Measurements from ENCODE around the gene TMEM94.
"Not testable (repeated sequence)": the region's sequence is repeated elsewhere in the genome, so short reads cannot be mapped to it uniquely, and the experiment has no call there.

The TMEM94 gene

DNA sequence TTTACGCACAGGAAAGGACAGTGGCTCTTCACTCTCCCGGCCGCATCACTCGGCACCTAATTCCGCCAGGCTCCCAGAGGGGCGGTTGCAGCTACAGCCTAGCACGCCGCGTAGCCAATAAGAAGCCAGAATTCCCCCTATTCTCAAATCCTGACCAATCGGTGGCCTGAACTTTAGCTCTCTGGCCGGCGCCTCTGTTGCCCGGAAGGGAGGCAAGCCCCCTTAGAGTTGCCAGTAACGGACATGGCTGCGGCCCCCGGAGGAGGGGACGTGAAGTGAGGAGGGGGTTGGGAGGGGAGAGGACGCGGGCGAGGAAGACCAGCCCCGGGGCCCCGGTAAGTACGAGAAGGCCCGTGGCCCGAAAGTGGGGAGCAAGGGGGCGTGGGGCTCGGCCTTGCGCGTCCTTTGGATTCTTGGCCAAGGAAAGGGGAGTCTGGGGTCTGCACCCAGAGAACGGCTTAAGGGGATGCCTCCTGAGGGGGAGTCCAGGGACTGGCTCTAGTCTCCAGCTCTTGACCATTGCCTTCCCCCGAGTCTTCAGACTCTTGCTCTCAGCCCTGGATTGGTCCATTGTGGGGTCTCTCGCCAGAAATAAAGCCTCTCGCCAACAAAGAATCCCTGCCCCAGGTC is at the start of gene TMEM94:
Gene TMEM94, plus strand, starts transcription at position 219 of the 630 bp plus-strand sequence. CDS start 15,271 bp downstream, outside the sequence.
- peak; percentile 87 for DNase-seq

DNA sequence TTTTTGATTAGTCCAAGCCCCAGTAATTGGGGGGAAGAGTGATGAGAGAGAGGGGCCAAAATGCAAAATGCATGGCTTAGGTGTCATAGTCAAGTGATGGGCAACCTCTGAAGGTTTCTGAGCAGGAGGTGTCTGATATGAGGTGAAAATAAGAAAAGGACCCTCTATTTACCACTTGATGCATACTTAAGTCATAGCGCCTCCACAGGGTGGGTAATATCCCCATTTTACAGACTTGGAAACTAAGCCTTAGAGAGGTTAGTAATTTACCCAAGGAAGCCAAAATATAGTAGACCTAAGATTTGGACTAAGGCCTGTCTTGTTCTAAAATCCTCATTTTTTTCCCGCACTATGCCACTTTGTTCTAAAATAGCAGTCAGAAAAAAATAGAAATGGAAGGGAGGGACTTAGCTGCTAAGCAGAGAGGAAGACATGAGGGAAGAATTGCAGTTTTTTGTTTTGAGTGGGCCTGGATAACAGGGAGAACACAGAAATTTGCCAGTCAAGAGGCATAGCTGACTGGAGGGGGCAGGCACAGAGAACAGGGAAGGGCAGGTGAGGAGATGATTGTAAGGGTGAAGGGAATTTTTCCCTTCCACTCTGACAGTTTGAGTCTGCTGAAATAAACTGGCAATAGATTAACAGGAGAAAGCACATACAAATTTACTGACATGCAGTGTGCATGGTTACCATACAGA is 48.6 kb upstream of the TMEM94 start:
- DNase-seq: no peak

DNA sequence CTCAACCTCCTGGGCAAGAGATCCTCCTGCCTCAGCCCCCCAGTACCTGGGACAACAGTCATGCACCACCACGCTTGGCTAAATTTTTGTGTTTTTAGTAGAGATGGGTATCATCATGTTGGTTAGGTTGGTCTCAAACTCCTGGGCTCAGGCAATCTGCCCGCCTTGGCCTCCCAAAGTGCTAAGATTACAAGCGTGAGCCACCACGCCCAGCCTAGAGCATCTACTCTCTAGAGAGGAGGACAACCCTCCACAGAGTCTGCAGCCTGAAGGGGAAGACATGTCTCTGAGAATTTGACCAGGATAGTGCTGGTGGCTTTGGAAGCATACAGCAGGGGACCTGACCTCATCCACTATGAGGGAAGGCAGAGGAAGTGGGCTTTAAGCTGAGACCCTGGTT is 46.3 kb upstream of the TMEM94 start:
- DNase-seq: no peak

DNA sequence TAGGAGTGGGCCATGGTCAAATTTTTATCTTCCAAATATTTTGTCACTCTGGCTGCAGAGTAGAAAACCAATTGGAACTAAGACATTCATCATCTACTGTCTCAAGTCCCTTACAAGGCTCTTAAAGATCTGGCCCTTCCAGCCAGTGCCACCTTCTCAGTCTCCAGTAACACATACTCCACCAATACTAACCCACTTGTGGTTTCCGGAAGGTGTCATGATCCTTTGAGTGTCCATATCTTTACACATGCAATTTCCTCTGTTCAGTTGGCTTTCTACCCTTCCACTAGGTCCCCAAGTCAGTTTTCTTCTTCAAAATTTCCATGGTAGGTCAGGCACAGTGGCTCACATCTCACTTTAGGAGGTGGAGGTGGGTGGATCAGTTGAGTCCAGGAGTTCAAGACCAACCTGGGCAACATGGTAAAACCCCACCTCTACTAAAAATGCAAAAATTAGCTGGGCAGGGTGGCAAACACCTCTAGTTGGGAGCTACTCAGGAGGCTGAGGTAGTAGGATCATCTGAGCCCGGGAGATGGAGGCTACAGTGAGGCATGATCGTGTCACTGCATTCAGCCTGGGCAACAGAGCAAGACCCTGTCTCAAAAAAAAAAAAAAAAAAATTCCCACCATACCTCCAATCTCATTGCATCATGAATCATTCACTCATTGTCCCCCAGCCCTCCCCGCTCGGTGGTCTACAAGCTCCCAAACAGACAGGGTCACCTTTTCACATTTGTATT is 44.9 kb upstream of the TMEM94 start:
- DNase-seq: no peak

DNA sequence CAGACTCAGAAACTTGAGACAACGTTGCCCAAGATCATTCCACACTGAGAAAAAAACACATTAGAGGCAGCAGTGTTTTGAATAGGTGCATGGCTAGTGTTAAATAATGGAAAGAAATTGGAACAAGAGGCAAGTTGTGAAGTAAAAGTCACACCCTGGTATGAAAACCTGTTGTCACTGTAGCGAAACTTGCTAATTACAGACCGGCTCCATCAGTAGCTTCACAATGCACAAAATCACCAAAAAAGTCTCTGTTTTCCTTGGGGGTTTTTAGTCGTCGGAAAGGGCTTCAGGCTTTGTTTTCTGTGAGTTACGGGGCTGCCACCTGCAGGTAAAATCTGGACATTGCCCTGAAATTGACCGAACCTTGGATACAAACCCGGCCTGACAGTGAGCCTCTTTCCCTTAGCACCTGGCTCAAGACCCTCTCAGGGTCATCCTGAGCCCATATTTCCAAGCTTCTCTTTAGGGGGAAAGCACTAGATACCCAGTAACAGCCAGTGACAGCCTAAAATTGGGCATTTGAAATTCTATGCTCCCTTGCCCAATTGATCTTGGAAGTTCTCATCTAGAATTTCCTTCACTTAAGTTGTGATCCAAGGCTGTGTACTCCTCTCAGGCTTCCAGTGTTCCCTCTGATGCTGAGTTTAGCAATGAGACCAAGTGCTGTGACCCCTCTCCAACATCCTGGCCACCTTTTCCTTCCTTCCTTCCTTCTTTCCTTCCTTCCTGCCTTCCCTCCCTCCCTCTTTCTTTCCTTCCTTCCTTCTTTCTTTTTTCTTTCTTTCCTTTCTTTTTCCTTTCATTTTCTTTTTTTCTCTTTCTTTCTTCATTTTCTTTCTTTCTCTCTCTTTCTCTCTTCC is 43.7 kb upstream of the TMEM94 start:
- DNase-seq: peak; percentile 52

DNA sequence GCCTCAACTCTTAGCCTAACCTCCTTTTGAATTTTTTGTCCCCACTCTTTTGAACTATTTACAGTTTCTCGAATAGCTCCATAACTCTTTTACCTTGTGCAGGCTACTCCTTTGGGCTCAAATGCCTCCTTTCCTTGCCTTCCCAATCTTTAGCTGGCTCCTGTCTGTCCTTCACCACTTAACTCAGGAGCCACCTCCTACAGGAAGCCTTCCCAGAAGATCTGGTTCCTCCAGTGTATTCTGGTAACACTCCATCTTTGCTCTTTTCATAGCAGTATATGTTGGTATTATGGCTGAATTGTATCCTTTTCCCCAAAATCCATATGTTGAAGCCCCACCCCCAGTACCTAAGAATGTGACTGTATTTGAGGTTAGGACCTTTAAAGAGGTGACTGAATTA is 41.9 kb upstream of the TMEM94 start:
- DNase-seq: no peak

DNA sequence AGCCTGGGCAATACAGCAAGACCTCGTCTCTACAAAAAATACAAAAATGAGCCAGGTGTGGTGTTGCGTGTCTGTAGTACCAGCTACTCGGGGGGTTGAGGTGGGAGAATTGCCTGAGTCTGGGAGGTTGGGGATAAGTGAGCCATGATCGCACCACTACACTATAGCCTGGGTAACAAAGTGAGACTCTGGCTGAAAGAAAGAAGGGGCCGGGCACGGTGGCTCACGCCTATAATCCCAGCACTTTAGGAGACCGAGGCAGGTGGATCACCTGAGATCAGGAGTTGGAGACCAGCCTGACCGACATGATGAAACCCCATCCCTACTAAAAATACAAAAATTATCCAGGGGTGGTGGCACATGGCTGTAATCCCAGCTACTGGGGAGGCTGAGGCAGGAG is 40.4 kb upstream of the TMEM94 start:
- DNase-seq: no peak

DNA sequence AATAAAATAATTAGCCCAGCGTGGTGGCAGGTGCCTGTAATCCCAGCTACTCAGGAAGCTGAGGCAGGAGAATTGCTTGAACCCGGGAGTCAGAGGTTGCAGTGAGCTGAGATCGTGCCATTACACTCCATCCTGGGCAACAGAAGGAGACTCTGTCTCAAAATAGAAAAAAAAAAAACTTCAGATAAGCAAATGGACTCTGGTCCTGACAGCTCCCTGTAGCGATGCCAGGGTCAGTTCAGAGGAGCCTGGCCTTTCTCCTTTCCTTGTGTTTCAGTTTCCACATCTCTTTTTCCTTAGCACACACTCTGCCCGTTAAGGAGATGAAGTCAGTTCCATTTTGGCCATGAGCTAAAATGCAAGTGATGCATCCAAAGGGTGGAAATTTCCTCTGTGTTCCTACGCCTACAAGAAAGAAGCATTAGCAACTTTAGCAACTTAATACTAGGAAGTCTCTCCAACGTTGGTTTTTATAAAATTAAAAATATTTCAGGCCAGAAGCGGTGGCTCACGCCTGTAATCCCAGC is 39.3 kb upstream of the TMEM94 start:
- DNase-seq: no peak

DNA sequence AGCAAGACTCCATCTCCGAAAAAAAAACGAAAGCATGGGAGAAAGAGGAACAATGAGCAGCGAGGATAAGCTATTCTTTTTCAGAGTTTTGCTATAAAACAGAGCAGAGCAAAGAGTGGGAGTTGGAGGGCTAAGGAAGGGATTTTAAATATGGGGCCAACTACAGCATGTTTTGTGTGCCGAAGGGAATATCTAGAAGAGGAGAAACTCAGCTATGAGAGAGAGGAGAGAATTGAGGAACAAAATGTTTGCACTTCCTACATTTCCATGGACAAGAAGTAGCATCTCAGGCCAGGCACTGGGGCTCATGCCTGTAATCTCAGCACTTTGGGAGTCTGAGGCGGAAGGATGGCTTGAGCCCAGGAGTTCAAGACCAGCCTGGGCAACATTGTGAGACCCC is 37.9 kb upstream of the TMEM94 start:
- DNase-seq: no peak

DNA sequence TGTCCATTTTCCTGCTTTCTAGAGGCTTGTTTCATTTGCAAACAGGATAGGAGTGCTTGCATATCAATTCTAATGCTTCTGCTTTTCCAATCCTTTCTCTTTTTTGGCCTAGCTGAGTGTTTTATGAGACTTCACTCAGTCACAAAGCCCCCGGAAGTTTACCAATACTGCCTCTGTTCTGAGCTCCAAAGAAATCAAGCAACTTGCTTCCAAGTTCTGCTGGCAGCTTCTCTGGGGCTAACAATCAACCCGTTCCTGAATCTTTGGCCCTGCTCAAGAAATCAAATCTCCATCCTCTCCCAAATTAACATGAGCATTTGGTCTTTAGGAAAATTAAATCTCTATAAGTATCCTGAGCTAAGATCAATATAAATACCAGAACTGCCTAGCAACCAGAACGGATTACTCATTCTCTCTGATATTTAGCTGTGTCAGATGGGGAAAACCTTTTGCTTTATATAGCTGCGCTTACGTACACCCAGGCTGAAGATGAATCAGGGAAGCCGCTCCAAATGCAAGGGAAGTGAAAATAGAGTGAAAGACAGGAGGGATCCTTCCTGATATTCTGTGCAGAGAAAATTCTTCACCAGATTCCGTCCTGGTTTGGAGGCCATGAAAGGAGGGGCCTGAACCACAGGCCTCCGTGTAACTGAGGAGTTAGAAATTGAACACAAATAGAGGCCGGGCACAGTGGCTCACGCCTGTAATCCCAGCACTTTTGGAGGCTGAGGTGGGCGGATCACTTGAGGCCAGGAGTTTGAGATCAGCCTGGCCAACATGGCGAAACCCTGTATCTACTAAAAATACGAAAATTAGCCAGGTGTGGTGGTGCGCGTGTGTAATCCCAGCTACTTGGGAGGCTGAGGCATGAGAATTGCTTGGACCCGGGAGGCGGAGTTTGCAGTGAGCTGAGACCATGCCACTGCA is 27.6 kb upstream of the TMEM94 start:
- DNase-seq: no peak

DNA sequence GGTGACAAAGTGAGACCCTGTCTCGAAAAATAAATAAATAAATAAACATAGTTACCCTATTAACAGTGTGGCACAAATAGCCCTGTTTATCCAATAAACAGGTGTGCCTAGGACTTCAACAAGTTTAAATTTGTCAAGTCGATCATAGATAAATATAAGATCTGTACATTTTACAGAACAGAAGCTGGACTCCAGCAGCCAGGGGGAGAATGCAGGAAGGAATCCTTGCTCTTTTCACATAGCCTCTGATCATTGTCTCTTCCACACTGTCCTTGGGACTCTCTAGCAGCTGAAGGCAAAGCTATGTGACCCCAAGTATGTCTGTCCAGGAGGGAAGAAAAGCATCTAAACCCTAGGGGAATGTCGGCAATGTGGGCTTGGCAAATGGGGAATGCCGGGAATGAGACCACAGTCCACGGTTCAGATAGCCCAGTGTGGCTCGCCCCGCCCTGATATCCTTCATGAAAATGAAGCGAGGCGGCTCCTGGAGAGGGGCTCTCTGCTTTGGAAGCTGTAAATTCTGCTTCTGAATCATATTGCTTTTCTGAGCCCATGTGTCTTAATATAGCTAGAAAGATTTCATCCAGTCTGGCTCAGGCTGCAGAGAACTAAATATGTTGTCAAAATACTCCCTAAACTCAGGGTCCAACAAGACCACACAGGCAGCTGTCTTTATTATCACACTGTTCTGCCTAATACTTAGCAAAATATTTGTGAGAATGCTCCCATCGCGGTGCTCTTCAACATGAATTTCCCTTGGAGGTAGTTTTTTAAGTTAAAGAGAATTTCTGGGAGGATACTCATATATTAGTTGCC is 26.1 kb upstream of the TMEM94 start:
- no peak for DNase-seq

DNA sequence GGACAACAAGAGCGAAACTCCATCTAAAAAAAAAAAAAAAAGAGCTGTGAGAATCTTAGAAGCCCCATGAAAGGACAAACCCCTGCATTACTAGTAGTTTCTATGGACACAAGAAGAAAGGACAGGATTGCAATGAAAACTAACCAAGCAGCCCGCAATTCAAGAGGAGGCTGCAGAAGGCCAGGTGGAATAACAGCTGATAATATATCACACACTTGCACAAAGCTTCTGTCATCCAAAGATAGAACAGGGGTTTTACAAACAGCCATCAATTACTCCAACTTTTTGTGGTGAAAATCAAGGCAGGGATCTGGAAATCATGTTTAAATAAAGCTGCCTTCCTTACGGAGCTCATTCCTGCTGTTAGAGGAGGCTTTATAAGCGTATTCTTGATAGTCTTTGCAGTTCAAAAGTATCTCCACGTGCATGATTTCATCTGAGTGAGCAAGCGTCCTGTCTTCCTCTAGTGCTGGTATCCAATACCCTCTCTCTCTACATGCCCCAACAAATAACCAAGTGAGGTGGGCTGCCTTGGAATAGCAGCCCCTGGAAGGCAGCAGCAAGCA is 23.1 kb upstream of the TMEM94 start:
- DNase-seq: no peak

DNA sequence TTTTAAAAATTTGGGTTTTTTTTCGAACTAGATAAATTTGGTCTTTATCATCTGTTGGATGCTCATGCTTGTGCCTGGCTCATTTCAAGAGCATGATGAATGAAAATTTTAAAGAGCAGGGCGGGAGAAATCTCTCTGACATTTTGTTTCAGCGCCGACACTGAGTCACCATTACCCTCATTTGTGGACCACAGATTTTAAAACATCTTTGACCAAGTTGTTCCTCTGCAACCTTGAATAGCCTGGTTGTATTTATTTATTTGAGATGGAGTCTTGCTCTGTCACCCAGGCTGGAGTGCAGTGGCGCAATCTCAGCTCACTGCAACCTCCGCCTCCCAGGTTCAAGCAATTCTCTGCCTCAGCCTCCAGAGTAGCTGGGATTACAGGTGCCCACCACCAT is 22.0 kb upstream of the TMEM94 start:
- DNase-seq: not testable (repeated sequence)

DNA sequence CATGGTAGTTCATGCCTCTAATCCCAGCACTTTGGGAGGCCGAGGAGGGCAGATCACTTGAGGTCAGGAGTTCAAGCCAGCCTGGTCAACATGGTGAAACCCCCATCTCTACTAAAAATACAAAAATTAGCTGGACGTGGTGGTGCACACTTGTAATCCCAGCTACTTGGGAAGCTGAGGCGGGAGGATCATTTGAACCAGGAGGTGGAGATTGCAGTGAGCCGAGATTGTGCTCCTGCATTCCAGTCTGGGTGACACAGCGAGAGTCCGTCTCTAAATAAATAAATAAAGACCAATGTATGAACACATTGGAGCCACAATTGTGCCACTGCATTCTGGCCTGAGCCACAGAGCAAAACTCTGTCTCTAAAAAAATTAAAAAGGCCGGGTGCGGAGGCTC is 19.0 kb upstream of the TMEM94 start:
- not testable (repeated sequence) for DNase-seq

DNA sequence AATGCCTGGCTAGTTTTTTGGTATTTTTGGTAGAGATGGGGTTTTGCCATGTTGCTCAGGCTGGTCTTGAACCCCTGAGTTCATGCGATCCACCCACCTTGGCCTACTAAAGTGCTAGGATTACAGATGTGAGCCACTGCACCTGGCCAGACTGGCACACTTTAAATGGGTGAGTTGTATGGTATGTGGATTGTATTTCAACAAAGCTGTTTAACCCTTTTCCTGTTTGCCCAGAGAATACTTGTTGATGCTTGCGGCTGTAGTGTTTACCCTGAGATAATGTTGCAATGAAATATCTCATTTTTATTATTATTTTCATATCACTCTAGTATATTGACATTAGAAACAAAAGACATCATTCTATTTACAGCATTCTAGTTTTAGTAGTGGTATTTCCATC is 17.1 kb upstream of the TMEM94 start:
- DNase-seq: no peak

DNA sequence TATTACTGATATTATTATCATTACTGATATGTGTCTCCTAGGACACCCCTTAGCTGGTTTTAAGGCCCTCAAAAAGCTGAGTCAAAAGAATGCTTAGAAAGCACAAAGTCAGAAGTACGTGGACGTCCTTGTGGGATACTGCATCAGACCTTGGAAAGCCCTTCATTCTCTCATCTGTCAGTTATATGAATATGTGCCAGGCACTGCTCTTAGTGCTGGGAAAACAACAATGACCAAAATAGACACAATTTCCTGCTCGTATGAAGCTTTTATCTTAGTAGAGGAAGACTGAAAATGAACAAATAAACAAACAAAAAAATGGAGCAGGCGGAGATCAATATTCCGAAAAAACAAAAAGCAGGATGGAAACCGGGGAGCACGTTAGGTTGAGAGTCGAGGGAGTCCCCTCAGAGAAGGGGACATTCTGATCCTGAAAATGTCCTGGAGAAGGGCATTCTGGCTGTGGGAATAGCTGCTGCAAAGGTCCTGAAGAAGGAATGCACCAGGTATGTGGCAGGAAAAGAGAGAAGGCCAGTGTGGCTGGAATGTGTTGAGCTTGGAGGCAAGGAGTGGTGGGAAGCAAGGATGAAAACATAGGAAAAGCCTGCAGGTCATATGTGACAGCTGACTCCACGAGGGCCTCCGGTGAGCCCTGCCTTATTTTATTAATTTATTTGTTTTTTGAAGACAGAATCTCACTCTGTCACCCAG is 15.5 kb upstream of the TMEM94 start:
- DNase-seq: no peak

DNA sequence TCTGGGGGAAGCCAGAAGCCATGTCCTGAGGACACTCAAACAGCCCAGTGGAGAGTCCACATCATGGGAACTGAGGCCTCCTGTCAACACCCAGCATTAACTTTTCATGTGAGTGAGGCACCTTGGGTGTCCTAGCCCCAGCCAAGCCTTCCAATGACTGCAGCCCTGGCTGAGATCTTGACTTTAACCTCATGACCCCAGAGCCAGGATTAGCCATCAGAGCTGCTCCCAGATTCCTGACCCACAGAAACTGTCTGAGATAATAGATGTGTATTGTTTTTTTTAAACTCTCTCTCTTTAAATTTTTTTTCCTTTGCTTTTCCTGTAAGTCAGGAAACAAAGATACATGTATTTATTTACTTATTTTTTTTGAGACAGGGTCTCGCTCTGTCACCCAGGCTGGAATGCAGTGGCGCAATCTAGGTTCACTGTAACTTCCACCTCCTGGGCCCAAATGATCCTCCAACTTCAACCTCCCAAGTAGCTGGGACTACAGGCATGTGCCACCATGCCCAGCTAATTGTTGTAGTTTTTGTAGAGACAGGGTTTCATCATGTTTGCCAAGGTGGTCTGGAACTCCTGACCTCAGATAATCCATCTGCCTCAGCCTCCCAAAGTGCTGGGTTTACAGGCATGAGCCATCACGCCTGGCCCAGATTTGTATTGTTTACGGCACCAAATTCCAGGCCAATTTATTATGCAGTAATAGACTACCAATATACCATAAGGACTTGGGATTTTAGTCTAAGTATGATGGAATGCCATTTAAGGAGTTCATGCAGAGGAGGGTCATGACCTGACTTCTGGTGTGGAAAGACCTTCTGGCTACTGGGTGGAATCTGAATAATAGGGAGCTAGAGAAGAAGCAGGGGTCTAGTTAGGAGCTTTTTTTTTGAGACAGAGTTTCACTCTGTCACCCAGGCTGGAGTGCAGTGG is 14.0 kb upstream of the TMEM94 start:
- no peak for DNase-seq

DNA sequence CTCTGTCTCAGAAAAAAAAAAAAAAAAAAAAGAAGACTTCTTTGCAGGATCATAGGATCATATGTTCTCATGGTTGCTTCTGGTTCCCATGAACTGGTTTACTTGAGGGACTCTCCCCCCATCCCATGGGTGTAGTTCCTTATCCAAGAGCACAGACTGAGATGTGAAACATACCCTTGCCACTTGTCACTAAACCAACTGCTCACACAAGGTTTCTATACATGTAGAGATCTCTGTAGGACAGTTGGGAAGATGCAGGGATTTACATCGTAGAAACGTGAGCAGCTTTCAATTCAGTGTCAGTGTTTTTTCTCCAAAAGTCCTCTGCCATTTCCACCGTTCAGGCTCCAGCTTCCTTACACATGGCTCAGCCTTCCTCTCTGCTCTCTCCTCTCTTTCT is 11.1 kb upstream of the TMEM94 start:
- no peak for DNase-seq

DNA sequence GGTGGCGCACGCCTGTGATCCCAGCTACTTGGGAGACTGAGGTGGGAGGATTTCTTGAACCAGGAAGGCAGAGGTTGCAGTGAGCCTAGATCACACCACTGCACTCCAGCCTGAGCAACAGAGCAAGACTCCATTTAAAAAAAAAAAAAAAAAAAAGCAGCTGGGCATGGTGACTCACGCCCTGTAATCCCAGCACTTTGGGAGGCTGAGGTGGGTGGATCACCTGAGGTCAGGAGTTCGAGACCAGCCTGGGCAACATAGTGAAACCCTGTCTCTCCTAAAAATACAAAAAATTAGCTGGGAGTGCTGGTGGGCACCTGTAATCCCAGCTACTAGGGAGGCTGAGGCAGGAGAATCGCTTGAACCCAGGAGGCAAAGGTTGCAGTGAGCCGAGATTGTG is 10.5 kb upstream of the TMEM94 start:
- DNase-seq: not testable (repeated sequence)
